ENCODE results near the gene CYFIP2. TPM values are rescaled to one million over a fixed set of nuclear protein-coding genes. Genes with fewer than 3 reads are reported as not detected.
A peak's percentile ranks its signal among the peaks of the same experiment; 100 is the strongest.

CYFIP2 gene
- total RNA-seq, 3 donors from 2014 or later: 24.8 to 28.6 (median 25.8) TPM

- no peak overlapping the region for H3K4me3 ChIP-seq
- intact Hi-C loops (cut with DNase I, micrococcal nuclease): no loop called here
- DNase-seq: no peak
- no peak for TF ChIP-seq CTCF (IDR thresholded peaks at IDR 0.05)
- H3K36me3 ChIP-seq (ENCODE audit: low read depth): no peaks in the 10 kb centered on the region
- H3K4me1 ChIP-seq (ENCODE audit: low read depth): no peaks in the 10 kb centered on the region
- no peak for ATAC-seq
- no peaks in the 10 kb centered on the region for H3K9me3 ChIP-seq
Observed at GRCh38 chr5:157300564-157300963, 34.6 kb downstream of the CYFIP2 start.

GRCh38 chr5:157301066-157301465, 35.1 kb downstream of the CYFIP2 start:
- no peak for TF ChIP-seq CTCF (IDR thresholded peaks at IDR 0.05)
- H3K4me1 ChIP-seq (ENCODE audit: low read depth): no peaks in the 10 kb centered on the region
- H3K9me3 ChIP-seq: no peaks in the 10 kb centered on the region
- ATAC-seq (no peak), DNase-seq (no peak)
- intact Hi-C loops (cut with DNase I, micrococcal nuclease): no loop called here
- H3K36me3 ChIP-seq (ENCODE audit: low read depth): no peaks in the 10 kb centered on the region
- no peak overlapping the region for H3K4me3 ChIP-seq

- DNase-seq (no peak), ATAC-seq (no peak)
- no peak for TF ChIP-seq CTCF (IDR thresholded peaks at IDR 0.05)
- Histone ChIP-seq H3K9me3 (no peaks in the 10 kb centered on the region), H3K4me1 (ENCODE audit: low read depth) (no peaks in the 10 kb centered on the region), H3K36me3 (ENCODE audit: low read depth) (no peaks in the 10 kb centered on the region), H3K4me3 (no peak overlapping the region)
- intact Hi-C loops (cut with DNase I, micrococcal nuclease): no loop called here
Observed at GRCh38 chr5:157303023-157303422, 37.1 kb downstream of the CYFIP2 start.

GRCh38 chr5:157303667-157304327, 37.9 kb downstream of the CYFIP2 start:
- no peaks in the 10 kb centered on the region for H3K36me3 ChIP-seq (ENCODE audit: low read depth)
- H3K4me3 ChIP-seq: no peak overlapping the region
- intact Hi-C loops (cut with DNase I, micrococcal nuclease): no loop called here
- H3K4me1 ChIP-seq (ENCODE audit: low read depth): no peaks in the 10 kb centered on the region
- no peak for DNase-seq
- peak; percentile 52 for ATAC-seq
- no peaks in the 10 kb centered on the region for H3K9me3 ChIP-seq
- no peak for TF ChIP-seq CTCF (IDR thresholded peaks at IDR 0.05)

GRCh38 chr5:157306081-157306480, 40.2 kb downstream of the CYFIP2 start:
- ATAC-seq: no peak

More at GRCh38 chr5:157306081-157306480, 40.2 kb downstream of the CYFIP2 start:
- intact Hi-C loops (cut with DNase I, micrococcal nuclease): no loop called here
- DNase-seq: no peak
- H3K4me1 ChIP-seq (ENCODE audit: low read depth): no peaks in the 10 kb centered on the region
- no peaks in the 10 kb centered on the region for H3K9me3 ChIP-seq
- no peak overlapping the region for H3K4me3 ChIP-seq
- no peaks in the 10 kb centered on the region for H3K36me3 ChIP-seq (ENCODE audit: low read depth)
- TF ChIP-seq CTCF (IDR thresholded peaks at IDR 0.05): no peak

Measured in mucosa of descending colon (tissue), 3 donors.